GM12892 (cell line): Measurements from ENCODE around the gene OR2Y1.

ENCODE experiments used
- POLR2A ChIP-seq: IDR thresholded peaks from 2 replicates; pipeline ENCODE4 v1.6.1; 2011; ENCODE audit warnings: low read depth, low read length, control low read depth
- TAF1 ChIP-seq: IDR thresholded peaks from 2 replicates; pipeline ENCODE4 v1.6.1; 2011; ENCODE audit warnings: low read depth, mild to moderate bottlenecking, control low read depth, low read length, borderline replicate concordance

GRCh38 chr5:180718810-180719453 lies 20.9 kb downstream of the OR2Y1 start:
- no peak for TF ChIP-seq POLR2A
- no peak for TF ChIP-seq TAF1
